ENCODE data around the gene TIMMDC1. TPM values are rescaled to one million over a fixed set of nuclear protein-coding genes. Genes with fewer than 3 reads are reported as not detected.
A peak's percentile ranks its signal among the peaks of the same experiment; 100 is the strongest.

Gene TIMMDC1
- 48.8 and 57.4 TPM in 2 replicates for total RNA-seq (2013; cell fraction: nucleolus; rRNA removed)
- total RNA-seq (2014; rRNA removed) (55.5 and 59.3 TPM in 2 replicates), total RNA-seq (2014; rRNA removed; fragmentation: Illumina TruSeq; extraction: Trizol) (52.3 and 55.9 TPM in 2 replicates), total RNA-seq (2021) (76.3 and 79.7 TPM in 2 replicates), polyA plus RNA-seq (2011; rRNA removed) (67.9 and 98.2 TPM in 2 replicates), polyA plus RNA-seq (2014; fragmentation: Illumina TruSeq; extraction: Trizol) (56.7 and 64.3 TPM in 2 replicates), polyA plus RNA-seq (2014; fragmentation: Nextera tagmentation; extraction: Ambion mirVana) (100 to 1,000 TPM; 136 to 146 TPM), polyA plus RNA-seq (2014; rRNA removed) (62.5 and 70.8 TPM in 2 replicates), polyA plus RNA-seq (2016; fragmentation: Nextera tagmentation; extraction: Ambion mirVana) (100 to 1,000 TPM; 138 to 142 TPM), polyA minus RNA-seq (2011; rRNA and poly(A)+ RNA removed) (28.7 and 39.7 TPM in 2 replicates), Bru-seq, nascent RNA (percentile 73 among the genes with signal in this experiment), BruChase-seq, experiment 1, labeled RNA remaining after a 6-hour chase (percentile 70 among the genes with signal in this experiment), BruChase-seq, experiment 2, labeled RNA remaining after a 2-hour chase (percentile 69 among the genes with signal in this experiment)
- polyA plus RNA-seq (2011; ENCODE audit: low read depth) = 46.8 TPM
- 43.3 and 50.3 TPM in 2 replicates for polyA plus RNA-seq (2011; cell fraction: cytosol; rRNA removed)
- polyA plus RNA-seq (2011; cell fraction: nucleus; rRNA removed) = 31.7 and 36.5 TPM in 2 replicates
- polyA plus RNA-seq (2012) = 32.6 and 37.3 TPM in 2 replicates
- polyA minus RNA-seq (2011; cell fraction: cytosol; rRNA and poly(A)+ RNA removed) = 15.9 and 26.4 TPM in 2 replicates
- polyA minus RNA-seq (2011; cell fraction: nucleus; rRNA and poly(A)+ RNA removed) = 26.7 and 37.4 TPM in 2 replicates
- long read RNA-seq, experiment 1, transcript TIMMDC1-208 (7 exons, 2,394 nt) = major isoform, 31 of 38 reads
- long read RNA-seq, experiment 1, partial matches to known transcripts = 1 of 38 reads
- long read RNA-seq, experiment 1, other reads (novel, unspliced or antisense) = 5 of 38 reads
- long read RNA-seq, experiment 2, transcript TIMMDC1-208 (7 exons, 2,394 nt) = major isoform, 270 of 303 reads
- long read RNA-seq, experiment 2, partial matches to known transcripts = 6 of 303 reads
- long read RNA-seq, experiment 2, other reads (novel, unspliced or antisense) = 24 of 303 reads

DNA sequence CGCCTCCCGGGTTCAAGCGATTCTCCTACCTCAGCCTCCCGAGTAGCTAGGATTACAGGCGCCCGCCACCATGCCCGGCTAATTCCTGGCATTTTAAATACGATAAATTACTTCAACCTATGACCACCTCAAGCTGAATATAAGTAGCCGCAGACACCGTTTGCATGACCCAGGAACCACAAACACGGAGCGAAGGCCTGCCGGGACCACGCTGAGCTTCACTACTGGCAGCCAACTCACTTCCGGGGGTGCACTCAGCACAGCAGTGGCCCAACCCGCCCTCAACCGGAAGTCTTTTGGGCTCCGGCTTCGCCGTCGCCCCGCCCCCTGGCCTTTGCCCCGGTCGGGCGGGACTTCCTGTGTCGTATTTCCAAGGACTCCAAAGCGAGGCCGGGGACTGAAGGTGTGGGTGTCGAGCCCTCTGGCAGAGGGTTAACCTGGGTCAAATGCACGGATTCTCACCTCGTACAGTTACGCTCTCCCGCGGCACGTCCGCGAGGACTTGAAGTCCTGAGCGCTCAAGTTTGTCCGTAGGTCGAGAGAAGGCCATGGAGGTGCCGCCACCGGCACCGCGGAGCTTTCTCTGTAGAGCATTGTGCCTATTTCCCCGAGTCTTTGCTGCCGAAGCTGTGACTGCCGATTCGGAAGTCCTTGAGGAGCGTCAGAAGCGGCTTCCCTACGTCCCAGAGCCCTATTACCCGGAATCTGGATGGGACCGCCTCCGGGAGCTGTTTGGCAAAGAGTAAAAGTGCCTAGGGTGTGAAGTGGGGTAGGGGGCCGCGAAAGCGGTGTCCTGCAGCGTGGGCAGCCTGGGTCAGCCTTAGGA lies at the start of gene TIMMDC1:
Gene TIMMDC1, plus strand, starts transcription at position 362 of the 826 bp plus-strand sequence. Its CDS starts 187 bp downstream, at position 549.
- H3K79me2 ChIP-seq (ENCODE audit: control insufficient read depth, insufficient read depth, low read length) = peaks cover 44% of the 10 kb centered on the region
- WGBS (ENCODE audit: insufficient coverage, insufficient replicate concordance, low lambda C conversion rate, missing lambda C conversion rate) = under 1% methylated on average over 58 of the region's 58 CpGs
- H3K27ac ChIP-seq (ENCODE audit: control insufficient read depth, insufficient read depth) = peak within 1 kb of the TSS; percentile 94
- SMC1A ChIA-PET (ENCODE audit: uncharacterized antibody, unreplicated experiment) = interaction anchor here (0.7 to 3.7 kb wide), 20 partner anchors 10 to 258 kb away, joined by 3 to 21 read pairs (median 4); partner anchors contain the start of genes B4GALT4, COX17, POGLUT1 and TMEM39A
- no peaks in the 10 kb centered on the region for H3K4me1 ChIP-seq (ENCODE audit: control insufficient read depth, insufficient read depth, low read length)
- no peaks in the 10 kb centered on the region for H3K27me3 ChIP-seq (replicated peaks in 1 of 2; ENCODE audit: control insufficient read depth in 2 of 2, insufficient read depth in 2 of 2, low read length in 1 of 2)
- no peaks in the 10 kb centered on the region; the same call in 2 of the 3 replicates for H3K9me3 ChIP-seq (replicated peaks; ENCODE audit: control insufficient read depth, insufficient read depth, low read length)
- POLR2A ChIA-PET = interaction anchor here (0.6 to 5.8 kb wide), 28 partner anchors 9 to 913 kb away, joined by 3 to 57 read pairs (median 3); partner anchors contain the start of genes B4GALT4, CD80, POGLUT1 and TMEM39A
- DNase-seq (ENCODE audit: low read depth, low spot score) (peak; percentile 83), ATAC-seq (peak; percentile 96), FAIRE-seq (peak; percentile 97)
- peak within 1 kb of the TSS; percentile 96 for H3K9ac ChIP-seq (ENCODE audit: control insufficient read depth, insufficient read depth, low read length)
- in situ Hi-C loops (cut with MboI) = no loop called here
- peak within 1 kb of the TSS; percentile 82 for H3K4me2 ChIP-seq (ENCODE audit: control insufficient read depth, insufficient read depth)
- CTCF ChIA-PET = interaction anchor here (1.1 to 4.9 kb wide), 7 partner anchors 10 to 183 kb away, joined by 3 to 27 read pairs (median 8); partner anchors contain the start of gene TMEM39A
- TSS peak; percentile 86 for BruUV-seq (replicated peaks)
- RAD21 ChIA-PET (ENCODE audit: unreplicated experiment) = interaction anchor here (0.7 to 4.7 kb wide), 17 partner anchors 29 to 224 kb away, joined by 3 to 51 read pairs (median 5); partner anchors contain the start of genes CD80, POGLUT1 and TMEM39A
- H4K20me1 ChIP-seq (ENCODE audit: control insufficient read depth, insufficient read depth) = no peaks in the 10 kb centered on the region
- intact Hi-C loops (cut with micrococcal nuclease; ENCODE audit: unreplicated experiment) = loop anchor here (2.0 kb wide), 2 partner anchors 30 to 60 kb away; partner anchors contain the start of genes CD80 and POGLUT1
- H2AFZ ChIP-seq (ENCODE audit: control insufficient read depth, low read depth, low read length) = peak within 1 kb of the TSS; percentile 92
- no peaks in the 10 kb centered on the region; a peak in 1 of 4 replicates for H3K36me3 ChIP-seq (ENCODE audit: control insufficient read depth in 2 of 2, insufficient read depth in 2 of 2, low read length in 1 of 2)
- peak within 1 kb of the TSS; percentile 75 for H3K4me3 ChIP-seq
- TF ChIP-seq TARDBP (IDR thresholded peaks at IDR 0.05; ENCODE audit: borderline replicate concordance) (no peak), HDGF (IDR thresholded peaks at IDR 0.05) (no peak), ZBED1 (IDR thresholded peaks at IDR 0.05; ENCODE audit: borderline replicate concordance) (peak; percentile 38; the same call in 1 of the 2 replicates), SREBF1 (IDR thresholded peaks at IDR 0.05; ENCODE audit: low read length) (peak; percentile 88), USF2 (IDR thresholded peaks at IDR 0.05; ENCODE audit: borderline replicate concordance, low read depth, low read length) (no peak), SRF (IDR thresholded peaks at IDR 0.05; ENCODE audit: low read depth in 2 of 2, low read length in 2 of 2) (0 out of 4 replicates have a peak, but pooled peaks of 1 of the 2 experiments have one; percentile 2), SIX5 (IDR thresholded peaks at IDR 0.05; ENCODE audit: low read depth, low read length, severe bottlenecking) (peak; percentile 69), EGR1 (IDR thresholded peaks at IDR 0.05; ENCODE audit: borderline replicate concordance in 1 of 2, low read depth in 2 of 2, low read length in 2 of 2) (no peak), RELA (IDR thresholded peaks at IDR 0.05; ENCODE audit: borderline replicate concordance, partially characterized antibody) (peak; percentile 23), MXI1 (IDR thresholded peaks at IDR 0.05; ENCODE audit: low read depth, low read length) (peak; percentile 88), RFX5 (IDR thresholded peaks at IDR 0.05; ENCODE audit: low read depth, low read length) (no peak), ESRRA (IDR thresholded peaks at IDR 0.05; ENCODE audit: low read length) (peak; percentile 20; the same call in 1 of the 2 replicates), PAX8 (IDR thresholded peaks at IDR 0.05) (no peak), IKZF1 (conservative IDR thresholded peaks at IDR 0.05) (peak; percentile 92), CBX5 (IDR thresholded peaks at IDR 0.05; ENCODE audit: low read depth) (no peak), MEF2A (IDR thresholded peaks at IDR 0.05; ENCODE audit: insufficient read depth, low read depth, low read length) (no peak)
- TF ChIP-seq, protein P1, sequence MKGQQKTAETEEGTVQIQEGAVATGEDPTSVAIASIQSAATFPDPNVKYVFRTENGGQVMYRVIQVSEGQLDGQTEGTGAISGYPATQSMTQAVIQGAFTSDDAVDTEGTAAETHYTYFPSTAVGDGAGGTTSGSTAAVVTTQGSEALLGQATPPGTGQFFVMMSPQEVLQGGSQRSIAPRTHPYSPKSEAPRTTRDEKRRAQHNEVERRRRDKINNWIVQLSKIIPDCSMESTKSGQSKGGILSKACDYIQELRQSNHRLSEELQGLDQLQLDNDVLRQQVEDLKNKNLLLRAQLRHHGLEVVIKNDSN (IDR thresholded peaks at IDR 0.05; ENCODE audit: borderline replicate concordance, extremely low read length, insufficient read depth, low read depth, low read length) = no peak

Measured in GM12878 (cell line).